GM20000 (cell line): ENCODE data around the gene FBXO46.
A peak's percentile ranks its signal among the peaks of the same experiment; 100 is the strongest.

Experiments used
- DNase-seq: peaks from one replicate; pipeline ENCODE4 v3.0.0; 2012; ENCODE audit warnings: low spot score
- CTCF ChIP-seq: IDR thresholded peaks from 2 replicates; pipeline ENCODE4 v1.5.1; 2012; ENCODE audit warnings: mild to moderate bottlenecking, control low read depth; ENCODE audit errors: extremely low read depth, missing control alignments

Gene FBXO46

GRCh38 chr19:45773384-45773783 lies 42.7 kb upstream of the FBXO46 start:
- DNase-seq: no peak
- no peak for TF ChIP-seq CTCF

GRCh38 chr19:45772912-45773311 lies 42.2 kb upstream of the FBXO46 start:
- no peak for TF ChIP-seq CTCF

GRCh38 chr19:45772130-45772840 lies 41.6 kb upstream of the FBXO46 start:
- TF ChIP-seq CTCF: no peak

More at GRCh38 chr19:45772912-45773311, 42.2 kb upstream of the FBXO46 start:
- no peak for DNase-seq

GRCh38 chr19:45771311-45771933 lies 40.7 kb upstream of the FBXO46 start:
- no peak for TF ChIP-seq CTCF
- no peak for DNase-seq

More at GRCh38 chr19:45772130-45772840, 41.6 kb upstream of the FBXO46 start:
- DNase-seq: no peak

- TF ChIP-seq CTCF: peak; percentile 89
- peak; percentile 95 for DNase-seq
Observed at GRCh38 chr19:45770192-45771101, 39.8 kb upstream of the FBXO46 start.

- DNase-seq: peak; percentile 66
Observed at GRCh38 chr19:45769821-45770191, 39.1 kb upstream of the FBXO46 start.

More at GRCh38 chr19:45769821-45770191, 39.1 kb upstream of the FBXO46 start:
- TF ChIP-seq CTCF: no peak
